ENCODE measurements around the gene NT5DC4.

GRCh38 chr2:112706170-112706664, 14.6 kb upstream of the NT5DC4 start:
- TF ChIP-seq CTCF (IDR thresholded peaks at IDR 0.05), result no peak
- TF ChIP-seq EZH2 (IDR thresholded peaks at IDR 0.05), result no peak

All from neural progenitor cell (in vitro differentiated cells).